WTC11 (cell line): Measurements from ENCODE around the gene RNF20. TPM values are rescaled to one million over a fixed set of nuclear protein-coding genes. Genes with fewer than 3 reads are reported as not detected.

Experiments used
- ATAC-seq: fragments of 200-7000 bp; cut with Tn5 transposase; 2 replicates; pipeline ENCODE4 v1.10.0; 2021; ENCODE audit warnings: mild to moderate bottlenecking, moderate library complexity
- CTCF ChIA-PET: fragments of 300-600 bp; sonication (Branson Sonifier 250); formaldehyde crosslinking; loops from one replicate; lab custom pipeline; 2021; ENCODE audit warnings: antibody characterized with exemption; lab: Charles Lee
- POLR2A ChIA-PET: fragments of 350-600 bp; sonication (Branson Sonifier 250); formaldehyde crosslinking; loops from one replicate; lab custom pipeline; 2021; ENCODE audit warnings: antibody characterized with exemption; lab: Charles Lee
- DNase-seq: peaks from one replicate; pipeline ENCODE4 v3.0.0; 2021; ENCODE audit warnings: low spot score
- H3K27ac Mint-ChIP-seq: 2 replicates; pipeline ENCODE4 v1.8.0; 2021; ENCODE audit warnings: mixed read lengths
- H3K27me3 Mint-ChIP-seq: 2 replicates; pipeline ENCODE4 v1.8.0; 2021; ENCODE audit warnings: low read depth, mild to moderate bottlenecking, moderate library complexity, mixed read lengths
- H3K36me3 Mint-ChIP-seq: 2 replicates; pipeline ENCODE4 v1.8.0; 2021; ENCODE audit warnings: mixed read lengths
- H3K4me1 Mint-ChIP-seq: 2 replicates; pipeline ENCODE4 v1.8.0; 2022; ENCODE audit warnings: mixed read lengths
- H3K4me3 Mint-ChIP-seq: 2 replicates; pipeline ENCODE4 v1.8.0; 2021; ENCODE audit warnings: mild to moderate bottlenecking, moderate library complexity, mixed read lengths
- H3K9me3 Mint-ChIP-seq: 2 replicates; pipeline ENCODE4 v1.8.0; 2021; ENCODE audit warnings: mixed read lengths
- AR ChIP-seq: fragments of 250-450 bp; sonication (Bioruptor Pico); IDR thresholded peaks from 2 replicates; pipeline ENCODE4 v1.9.0; 2021; ENCODE audit warnings: mild to moderate bottlenecking
- ATF1 ChIP-seq: sonication (generic); formaldehyde crosslinking; IDR thresholded peaks from 2 replicates; pipeline ENCODE4 v1.8.1; 2023; ENCODE audit warnings: mild to moderate bottlenecking, moderate library complexity, missing genetic modification reagents
- CBFB ChIP-seq: sonication (generic); formaldehyde crosslinking; IDR thresholded peaks from 2 replicates; pipeline ENCODE4 v1.8.1; 2022; ENCODE audit warnings: mild to moderate bottlenecking, low read depth, missing genetic modification reagents
- CREB1 ChIP-seq: sonication (generic); formaldehyde crosslinking; IDR thresholded peaks from 2 replicates; pipeline ENCODE4 v1.8.0; 2023; ENCODE audit warnings: mild to moderate bottlenecking, missing genetic modification reagents
- ETV6 ChIP-seq: sonication (generic); formaldehyde crosslinking; IDR thresholded peaks from 2 replicates; pipeline ENCODE4 v1.8.1; 2022; ENCODE audit warnings: mild to moderate bottlenecking, missing genetic modification reagents
- FOXP4 ChIP-seq: sonication (generic); formaldehyde crosslinking; IDR thresholded peaks from 2 replicates; pipeline ENCODE4 v1.8.0; 2022; ENCODE audit warnings: mild to moderate bottlenecking, missing genetic modification reagents
- IRF1 ChIP-seq: sonication (generic); formaldehyde crosslinking; IDR thresholded peaks from 2 replicates; pipeline ENCODE4 v1.8.0; 2023; ENCODE audit warnings: missing genetic modification reagents
- MYBL2 ChIP-seq: sonication (generic); formaldehyde crosslinking; IDR thresholded peaks from 2 replicates; pipeline ENCODE4 v1.8.1; 2023; ENCODE audit warnings: mild to moderate bottlenecking, moderate library complexity, missing genetic modification reagents
- NFYB ChIP-seq: sonication (generic); formaldehyde crosslinking; conservative IDR thresholded peaks from 2 replicates; pipeline ENCODE4 v1.8.0; 2022; ENCODE audit warnings: low read depth, missing genetic modification reagents
- NR3C1 ChIP-seq: sonication (generic); formaldehyde crosslinking; conservative IDR thresholded peaks from 2 replicates; pipeline ENCODE4 v1.8.1; 2023; ENCODE audit warnings: low read depth, mild to moderate bottlenecking, missing genetic modification reagents
- TEAD4 ChIP-seq: sonication (generic); formaldehyde crosslinking; IDR thresholded peaks from 2 replicates; pipeline ENCODE4 v1.8.0; 2022; ENCODE audit warnings: mild to moderate bottlenecking, missing genetic modification reagents
- TP53 ChIP-seq: sonication (generic); formaldehyde crosslinking; IDR thresholded peaks from 2 replicates; pipeline ENCODE4 v1.8.1; 2023; ENCODE audit warnings: mild to moderate bottlenecking, missing genetic modification reagents
- ZNF138 ChIP-seq: sonication (generic); formaldehyde crosslinking; conservative IDR thresholded peaks from 2 replicates; pipeline ENCODE4 v1.8.1; 2022; ENCODE audit warnings: mild to moderate bottlenecking, moderate library complexity, missing genetic modification reagents
- ZNF263 ChIP-seq: sonication (generic); formaldehyde crosslinking; IDR thresholded peaks from 2 replicates; pipeline ENCODE4 v1.8.1; 2022; ENCODE audit warnings: low read depth, mild to moderate bottlenecking, moderate library complexity, missing genetic modification reagents
- ZNF671 ChIP-seq: fragments of 250-450 bp; sonication (Bioruptor Pico); IDR thresholded peaks from 2 replicates; pipeline ENCODE4 v1.8.0; 2021; ENCODE audit warnings: mild to moderate bottlenecking
- total RNA-seq: library from RNA; stranded (reverse); gene quantifications from 3 replicates; pipeline ENCODE4 v1.2.3, GENCODE V29; 2021
- TF ChIP-seq, protein P1 (sequence below): sonication (generic); formaldehyde crosslinking; IDR thresholded peaks from 2 replicates; pipeline ENCODE4 v1.8.1; 2023; ENCODE audit warnings: mild to moderate bottlenecking, moderate library complexity, missing genetic modification reagents
- TF ChIP-seq, protein P2 (sequence below): sonication (generic); formaldehyde crosslinking; IDR thresholded peaks from 2 replicates; pipeline ENCODE4 v1.8.0; 2022; ENCODE audit warnings: missing genetic modification reagents

RNF20 gene
- total RNA-seq, 1 experiment from 2014 or later = 52.6 TPM

GRCh38 chr9:101579711-101580545 is 46.3 kb downstream of the RNF20 start:
- Mint-ChIP-seq H3K4me3 (no peak overlapping the region), H3K36me3 (no peaks in the 10 kb centered on the region), H3K9me3 (no peaks in the 10 kb centered on the region; the same call in 1 of the 2 replicates), H3K27me3 (no peaks in the 10 kb centered on the region), H3K4me1 (peaks cover 40% of the 10 kb centered on the region), H3K27ac (no peak overlapping the region)
- no peak for ATAC-seq
- POLR2A ChIA-PET = no interaction called here
- no peak for TF ChIP-seq MYBL2 (CRISPR knock-in tag)
- TF ChIP-seq NR3C1 = no peak
- TF ChIP-seq AR (CRISPR knock-in tag) = no peak
- no peak for TF ChIP-seq TEAD4 (CRISPR knock-in tag)
- TF ChIP-seq ETV6 (CRISPR knock-in tag) = no peak
- TF ChIP-seq CBFB (CRISPR knock-in tag) = no peak
- no peak for TF ChIP-seq FOXP4
- TF ChIP-seq NFYB = no peak
- TF ChIP-seq ZNF263 (CRISPR knock-in tag) = no peak
- no peak for TF ChIP-seq ZNF138 (CRISPR knock-in tag)
- TF ChIP-seq ATF1 (CRISPR knock-in tag) = no peak
- no peak for TF ChIP-seq ZNF671
- TF ChIP-seq, protein P1, sequence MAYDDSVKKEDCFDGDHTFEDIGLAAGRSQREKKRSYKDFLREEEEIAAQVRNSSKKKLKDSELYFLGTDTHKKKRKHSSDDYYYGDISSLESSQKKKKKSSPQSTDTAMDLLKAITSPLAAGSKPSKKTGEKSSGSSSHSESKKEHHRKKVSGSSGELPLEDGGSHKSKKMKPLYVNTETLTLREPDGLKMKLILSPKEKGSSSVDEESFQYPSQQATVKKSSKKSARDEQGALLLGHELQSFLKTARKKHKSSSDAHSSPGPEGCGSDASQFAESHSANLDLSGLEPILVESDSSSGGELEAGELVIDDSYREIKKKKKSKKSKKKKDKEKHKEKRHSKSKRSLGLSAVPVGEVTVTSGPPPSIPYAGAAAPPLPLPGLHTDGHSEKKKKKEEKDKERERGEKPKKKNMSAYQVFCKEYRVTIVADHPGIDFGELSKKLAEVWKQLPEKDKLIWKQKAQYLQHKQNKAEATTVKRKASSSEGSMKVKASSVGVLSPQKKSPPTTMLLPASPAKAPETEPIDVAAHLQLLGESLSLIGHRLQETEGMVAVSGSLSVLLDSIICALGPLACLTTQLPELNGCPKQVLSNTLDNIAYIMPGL (CRISPR knock-in tag) = no peak
- TF ChIP-seq, protein P2, sequence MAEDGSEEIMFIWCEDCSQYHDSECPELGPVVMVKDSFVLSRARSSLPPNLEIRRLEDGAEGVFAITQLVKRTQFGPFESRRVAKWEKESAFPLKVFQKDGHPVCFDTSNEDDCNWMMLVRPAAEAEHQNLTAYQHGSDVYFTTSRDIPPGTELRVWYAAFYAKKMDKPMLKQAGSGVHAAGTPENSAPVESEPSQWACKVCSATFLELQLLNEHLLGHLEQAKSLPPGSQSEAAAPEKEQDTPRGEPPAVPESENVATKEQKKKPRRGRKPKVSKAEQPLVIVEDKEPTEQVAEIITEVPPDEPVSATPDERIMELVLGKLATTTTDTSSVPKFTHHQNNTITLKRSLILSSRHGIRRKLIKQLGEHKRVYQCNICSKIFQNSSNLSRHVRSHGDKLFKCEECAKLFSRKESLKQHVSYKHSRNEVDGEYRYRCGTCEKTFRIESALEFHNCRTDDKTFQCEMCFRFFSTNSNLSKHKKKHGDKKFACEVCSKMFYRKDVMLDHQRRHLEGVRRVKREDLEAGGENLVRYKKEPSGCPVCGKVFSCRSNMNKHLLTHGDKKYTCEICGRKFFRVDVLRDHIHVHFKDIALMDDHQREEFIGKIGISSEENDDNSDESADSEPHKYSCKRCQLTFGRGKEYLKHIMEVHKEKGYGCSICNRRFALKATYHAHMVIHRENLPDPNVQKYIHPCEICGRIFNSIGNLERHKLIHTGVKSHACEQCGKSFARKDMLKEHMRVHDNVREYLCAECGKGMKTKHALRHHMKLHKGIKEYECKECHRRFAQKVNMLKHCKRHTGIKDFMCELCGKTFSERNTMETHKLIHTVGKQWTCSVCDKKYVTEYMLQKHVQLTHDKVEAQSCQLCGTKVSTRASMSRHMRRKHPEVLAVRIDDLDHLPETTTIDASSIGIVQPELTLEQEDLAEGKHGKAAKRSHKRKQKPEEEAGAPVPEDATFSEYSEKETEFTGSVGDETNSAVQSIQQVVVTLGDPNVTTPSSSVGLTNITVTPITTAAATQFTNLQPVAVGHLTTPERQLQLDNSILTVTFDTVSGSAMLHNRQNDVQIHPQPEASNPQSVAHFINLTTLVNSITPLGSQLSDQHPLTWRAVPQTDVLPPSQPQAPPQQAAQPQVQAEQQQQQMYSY (CRISPR knock-in tag) = no peak
- CTCF ChIA-PET = interaction anchor here (1.0 to 1.4 kb wide), 2 partner anchors 13 to 131 kb away, joined by 3 read pairs; no protein-coding TSS in a partner anchor
- no peak for DNase-seq

DNA sequence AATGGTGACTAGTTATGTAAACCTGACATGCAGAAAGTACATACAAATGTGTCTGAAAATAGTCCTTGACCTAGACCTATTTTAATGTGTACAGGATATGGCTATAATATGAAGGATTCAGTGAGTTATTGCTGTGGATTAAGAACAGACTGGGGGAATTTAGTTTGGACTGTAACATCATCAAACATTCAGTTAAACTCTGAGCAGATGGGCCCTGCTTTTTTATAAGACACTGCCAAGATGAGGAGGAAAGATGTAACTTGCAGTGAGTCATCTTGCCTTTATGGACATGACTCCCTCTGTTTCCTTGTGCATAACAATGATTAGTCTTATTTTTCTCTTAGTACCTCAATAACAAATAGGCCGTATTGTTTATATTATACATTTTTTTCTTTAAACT is 48.9 kb downstream of the RNF20 start:
- Mint-ChIP-seq H3K27me3 (no peaks in the 10 kb centered on the region; the same call in 1 of the 2 replicates), H3K36me3 (no peaks in the 10 kb centered on the region), H3K9me3 (no peaks in the 10 kb centered on the region; the same call in 1 of the 2 replicates), H3K27ac (0 out of 2 replicates have a peak overlapping the region, but pooled peaks have one; percentile 3), H3K4me3 (no peak overlapping the region), H3K4me1 (peaks cover 43% of the 10 kb centered on the region)
- TF ChIP-seq IRF1 (CRISPR knock-in tag) (no peak), ZNF263 (CRISPR knock-in tag) (no peak), TP53 (CRISPR knock-in tag) (no peak), CREB1 (CRISPR knock-in tag) (no peak)
- TF ChIP-seq, protein P1 (CRISPR knock-in tag) = no peak
- CTCF ChIA-PET = interaction anchor here (1.9 kb wide), 1 partner anchor 133 kb away, joined by 8 read pairs; no protein-coding TSS in a partner anchor
- POLR2A ChIA-PET = no interaction called here
- ATAC-seq (no peak), DNase-seq (no peak)
